ENCODE data around the gene EFNA4.

- TF ChIP-seq POLR2A (IDR thresholded peaks at IDR 0.05) (no peak), CTCF (IDR thresholded peaks at IDR 0.05 in 4 of 5, conservative IDR thresholded peaks at IDR 0.05 in 1 of 5) (no peak)
Measured at GRCh38 chr1:155051777-155052398, 11.7 kb upstream of the EFNA4 start.
